CD4-positive, alpha-beta T cell treated with Interleukin-15 for 1 hour (primary cell): Measurements from ENCODE around the gene EIF2B2.
"Not testable (repeated sequence)": the region's sequence is repeated elsewhere in the genome, so short reads cannot be mapped to it uniquely, and the experiment has no call there.

Source experiments
- DNase-seq: peaks from one replicate; pipeline ENCODE4 v3.0.0-alpha.2; 2020

EIF2B2 gene

GRCh38 chr14:74974364-74975058 is 28.2 kb upstream of the EIF2B2 start:
- no peak for DNase-seq

DNA sequence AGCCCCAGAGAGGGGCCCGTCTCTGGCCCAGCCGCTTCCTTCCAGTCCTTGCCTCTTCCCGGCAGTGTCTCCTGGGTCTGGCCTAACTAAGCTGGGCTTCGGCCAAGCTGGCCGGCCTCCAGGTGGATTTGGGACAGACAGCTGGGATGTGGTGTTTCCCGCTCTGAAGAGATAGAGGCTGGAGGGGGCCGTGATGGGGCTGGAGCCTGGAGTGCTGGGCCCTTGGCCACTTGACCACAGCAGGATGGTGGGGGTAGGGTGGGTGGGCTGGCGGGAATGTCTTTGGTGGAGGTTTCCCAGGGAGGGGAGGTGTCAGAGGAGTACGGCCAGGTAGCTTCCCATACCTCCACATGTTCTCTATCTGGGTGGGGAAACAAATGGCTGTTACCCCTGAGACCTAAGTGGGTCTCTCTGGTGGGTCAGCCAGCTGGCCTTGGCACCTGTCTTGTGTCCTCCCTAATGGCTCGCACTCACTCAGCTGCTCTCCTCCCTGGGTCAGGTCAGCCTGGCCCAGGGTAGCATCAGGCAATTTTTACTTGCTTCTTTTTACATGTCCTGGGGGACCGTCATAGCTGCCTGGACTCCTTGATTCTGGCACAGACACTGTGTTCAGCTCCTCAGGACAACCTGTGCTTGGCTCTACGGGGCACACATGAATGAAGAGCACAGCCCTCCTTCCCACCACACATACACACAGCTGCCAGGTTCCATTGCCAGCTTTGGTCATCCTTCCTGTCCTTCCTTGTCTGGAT is 27.5 kb upstream of the EIF2B2 start:
- no peak for DNase-seq

DNA sequence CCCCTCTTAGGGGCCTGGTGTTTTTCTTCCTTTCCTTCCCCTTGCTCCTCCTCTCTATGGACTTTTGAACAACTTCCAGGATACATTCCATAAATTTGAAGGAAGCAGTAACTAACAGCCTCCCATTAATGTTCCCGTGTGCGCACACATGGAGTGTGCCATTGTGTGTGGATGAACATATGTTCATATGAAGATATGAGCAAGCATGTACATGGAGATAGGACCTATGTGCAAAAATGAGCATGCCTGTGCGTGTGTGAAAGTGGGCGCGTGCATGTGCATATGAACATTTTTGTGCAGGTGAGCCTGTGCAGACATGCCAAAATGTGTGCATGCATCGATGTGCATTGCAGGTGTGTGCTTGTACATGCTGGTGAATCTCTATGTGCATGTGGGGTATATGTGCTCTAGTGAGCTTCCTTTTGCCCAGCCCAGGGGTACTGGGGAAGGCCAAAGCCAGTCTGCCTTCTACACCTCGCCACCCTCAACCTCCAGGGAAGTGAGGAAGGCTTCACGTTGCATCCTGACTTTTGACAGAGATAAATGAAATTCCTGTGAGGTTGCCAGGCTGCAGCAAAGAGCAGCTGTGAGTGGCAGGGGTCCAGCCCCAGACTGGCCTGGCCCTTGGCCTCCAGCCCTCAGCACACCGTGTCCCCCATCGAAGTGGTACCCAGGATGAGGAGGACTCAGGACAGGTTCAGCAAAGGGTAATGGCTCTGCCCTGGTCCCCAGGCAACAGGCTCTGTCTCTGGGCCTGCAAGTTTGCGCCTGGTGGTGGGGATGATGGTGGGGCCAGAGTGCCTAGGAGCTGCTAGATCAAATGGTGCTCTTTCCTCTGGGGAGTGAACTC is 26.2 kb upstream of the EIF2B2 start:
- no peak for DNase-seq

DNA sequence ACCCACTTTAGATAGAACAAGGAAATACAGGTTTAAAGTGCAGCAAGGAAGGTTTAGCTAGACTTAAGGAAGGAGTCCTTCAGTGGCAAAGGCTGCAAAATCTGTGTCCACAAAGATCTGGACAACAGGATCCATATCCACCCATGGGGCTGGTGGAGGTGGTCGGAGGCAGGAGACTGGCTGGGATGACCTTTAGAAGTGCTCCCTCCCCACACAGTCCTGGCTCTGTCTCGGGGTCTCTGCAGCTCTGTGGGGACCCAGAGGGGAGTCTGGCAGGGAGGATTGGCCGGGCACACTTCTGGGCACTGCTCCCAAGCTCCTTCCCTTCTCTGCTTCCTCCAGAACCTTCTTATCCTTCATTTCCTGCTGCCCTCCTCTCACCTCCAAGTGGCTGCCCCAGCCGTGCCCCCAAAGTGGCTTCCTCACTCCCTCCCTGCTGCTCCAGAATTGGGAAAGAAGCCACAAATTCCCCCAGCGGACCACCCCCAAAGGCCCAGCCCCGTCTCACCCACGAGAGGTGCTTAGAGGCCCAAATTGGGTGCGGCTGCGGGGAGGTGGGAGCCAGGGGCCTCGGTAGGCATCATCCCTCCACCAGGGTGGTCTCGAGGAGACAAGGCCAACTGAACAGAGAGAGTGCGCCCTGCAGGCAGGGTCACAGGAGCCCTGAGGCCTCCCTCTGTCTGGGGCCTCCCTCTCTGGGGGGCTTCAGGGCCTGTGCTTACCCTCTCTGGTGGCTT is 25.4 kb upstream of the EIF2B2 start:
- DNase-seq, result no peak

GRCh38 chr14:74977901-74978385 is 24.8 kb upstream of the EIF2B2 start:
- DNase-seq, result no peak

DNA sequence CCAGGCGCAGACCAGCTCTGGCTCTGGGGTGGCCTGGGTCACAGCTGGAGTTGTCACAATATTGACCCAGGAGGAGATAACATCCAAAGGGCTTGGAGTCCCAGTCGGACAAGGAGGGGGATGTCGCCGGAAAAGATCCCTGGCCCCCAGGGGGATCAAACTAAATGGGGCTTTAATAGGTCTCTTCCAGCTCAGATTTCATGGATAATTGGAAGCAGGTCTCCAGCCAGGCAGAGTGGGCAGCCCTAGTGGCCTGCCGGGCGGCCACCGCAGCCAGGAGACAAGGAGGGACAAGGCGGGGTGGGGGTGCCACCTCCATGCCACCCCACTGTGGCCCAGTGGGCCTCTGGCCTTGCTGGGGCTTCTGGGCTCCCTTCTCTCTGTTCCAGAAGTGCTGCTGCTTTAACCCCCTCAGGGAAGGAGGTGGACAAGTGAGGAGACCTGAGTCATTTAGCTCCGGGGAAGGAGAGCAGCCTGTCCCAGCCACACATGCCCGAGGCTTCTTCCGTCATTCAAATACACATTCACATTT is 24.2 kb upstream of the EIF2B2 start:
- DNase-seq, result no peak

- DNase-seq, result no peak
These were observed 23.7 kb upstream of the EIF2B2 start for GRCh38 chr14:74979029-74979428.

- no peak for DNase-seq
These were observed 23.0 kb upstream of the EIF2B2 start for GRCh38 chr14:74979442-74980397.

- no peak for DNase-seq
These were observed 22.4 kb upstream of the EIF2B2 start for GRCh38 chr14:74980398-74980730.

- no peak for DNase-seq
These were observed 21.8 kb upstream of the EIF2B2 start for GRCh38 chr14:74980731-74981461.

DNA sequence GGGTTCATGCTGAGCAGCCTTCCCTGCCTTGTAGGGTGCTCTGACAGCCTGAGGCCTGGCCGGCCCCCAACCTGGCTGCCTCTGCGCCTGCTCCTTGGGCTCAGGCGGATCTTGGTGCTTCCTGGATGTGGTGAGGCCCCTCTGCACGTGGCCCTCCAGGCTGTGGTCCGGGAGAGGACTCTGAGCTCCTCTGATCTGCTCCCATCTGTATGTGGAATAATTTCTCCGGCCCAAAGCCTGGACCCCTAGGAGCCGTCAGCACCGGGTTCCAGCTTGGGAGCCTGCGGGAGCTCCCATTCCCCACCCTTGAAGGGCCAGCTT is 21.3 kb upstream of the EIF2B2 start:
- DNase-seq, result no peak

GRCh38 chr14:74981833-74982232 is 20.9 kb upstream of the EIF2B2 start:
- no peak for DNase-seq

DNA sequence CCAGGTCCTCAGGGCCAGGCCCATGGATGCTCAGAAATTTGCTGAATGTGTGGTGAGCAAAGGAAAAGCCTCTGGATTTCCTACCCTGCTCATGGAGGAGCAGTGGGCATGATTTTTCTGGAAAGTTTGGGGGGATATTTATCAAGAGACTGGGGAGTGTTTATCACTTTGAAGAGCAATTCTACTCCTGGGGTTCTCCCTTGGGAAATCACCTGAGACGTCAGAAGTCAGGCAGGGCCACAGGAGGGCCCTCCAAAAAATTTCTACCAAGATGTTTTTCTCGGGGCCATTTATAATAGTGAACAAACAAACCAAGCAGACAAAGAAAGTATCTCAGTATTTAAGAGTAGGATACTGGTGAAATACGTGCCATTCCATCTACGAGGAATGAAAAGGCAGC is 20.1 kb upstream of the EIF2B2 start:
- DNase-seq, result no peak

DNA sequence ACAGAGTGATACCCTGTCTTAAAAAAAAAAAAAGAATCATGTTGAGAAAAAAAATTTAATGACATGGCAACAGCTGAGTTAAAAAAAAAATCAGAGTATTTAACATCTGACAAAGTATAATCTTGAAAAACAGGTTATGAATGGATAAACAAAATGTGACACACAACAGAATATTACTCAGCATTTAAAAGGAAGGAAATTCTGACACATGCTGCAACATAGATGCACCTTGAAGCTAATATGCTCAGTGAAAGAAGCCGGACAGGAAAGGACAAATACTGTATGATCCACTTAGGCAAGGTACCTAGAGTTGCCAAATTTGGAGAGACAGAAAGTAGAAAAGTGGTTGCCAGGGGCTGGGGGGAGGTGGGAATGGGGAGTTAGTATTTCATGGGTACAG is 19.4 kb upstream of the EIF2B2 start:
- DNase-seq, result no peak

DNA sequence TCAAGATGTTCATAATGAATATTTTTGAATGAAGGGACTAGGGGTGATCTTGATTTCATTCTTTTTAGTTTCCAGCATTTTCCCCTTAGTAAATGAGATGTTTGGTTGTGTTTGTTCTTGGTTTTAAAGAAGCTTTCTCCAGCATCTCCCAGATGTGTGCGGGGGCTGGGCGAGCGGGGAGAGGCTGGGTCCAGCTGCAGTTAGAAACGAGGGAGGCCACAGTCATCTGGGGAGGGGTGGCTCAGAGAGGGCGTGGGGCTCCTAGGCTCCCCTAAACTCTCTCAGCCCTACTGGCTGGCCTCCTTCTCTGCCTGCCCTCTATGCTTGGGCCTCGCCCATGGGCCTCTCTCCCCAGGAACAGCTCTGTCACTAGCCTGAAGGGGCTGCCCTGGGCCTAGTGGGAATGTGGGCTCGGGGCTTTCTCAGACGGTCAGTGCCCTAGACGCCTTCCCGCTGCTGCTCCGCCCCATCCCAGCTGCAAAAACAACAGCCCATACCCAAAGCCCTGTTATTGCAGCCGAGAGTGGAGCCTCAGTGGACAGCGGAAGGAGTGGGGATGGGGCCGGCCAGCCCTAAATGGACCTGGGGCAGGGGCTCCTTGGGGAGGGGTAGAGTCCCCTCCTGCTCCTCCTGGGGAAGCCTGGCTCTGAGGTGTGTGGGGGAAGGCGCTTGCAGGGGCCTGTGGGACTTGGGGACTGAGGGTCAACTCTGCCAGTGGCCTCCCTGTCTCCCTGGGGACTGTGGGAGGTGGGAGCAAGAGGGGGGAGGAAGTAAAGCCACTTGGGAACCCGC is 18.3 kb upstream of the EIF2B2 start:
- no peak for DNase-seq

DNA sequence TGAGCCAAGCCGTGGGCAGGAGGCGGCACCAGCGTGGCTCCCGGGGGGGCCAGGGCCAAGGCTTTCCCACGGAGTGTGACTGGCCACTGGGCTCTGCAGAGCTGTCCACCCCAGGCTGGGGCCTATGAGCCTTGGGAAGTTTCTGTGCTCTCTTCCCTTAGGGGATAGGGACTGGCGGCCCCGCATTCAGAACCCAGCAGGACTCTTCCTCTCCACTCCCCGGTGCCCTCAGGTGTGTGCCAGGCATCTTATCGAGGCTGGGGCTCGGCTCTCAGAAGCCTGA is 17.8 kb upstream of the EIF2B2 start:
- no peak for DNase-seq

GRCh38 chr14:74985806-74986205 is 16.9 kb upstream of the EIF2B2 start:
- no peak for DNase-seq

GRCh38 chr14:74988131-74988530 is 14.6 kb upstream of the EIF2B2 start:
- DNase-seq, result no peak

GRCh38 chr14:74988993-74989392 is 13.7 kb upstream of the EIF2B2 start:
- no peak for DNase-seq

DNA sequence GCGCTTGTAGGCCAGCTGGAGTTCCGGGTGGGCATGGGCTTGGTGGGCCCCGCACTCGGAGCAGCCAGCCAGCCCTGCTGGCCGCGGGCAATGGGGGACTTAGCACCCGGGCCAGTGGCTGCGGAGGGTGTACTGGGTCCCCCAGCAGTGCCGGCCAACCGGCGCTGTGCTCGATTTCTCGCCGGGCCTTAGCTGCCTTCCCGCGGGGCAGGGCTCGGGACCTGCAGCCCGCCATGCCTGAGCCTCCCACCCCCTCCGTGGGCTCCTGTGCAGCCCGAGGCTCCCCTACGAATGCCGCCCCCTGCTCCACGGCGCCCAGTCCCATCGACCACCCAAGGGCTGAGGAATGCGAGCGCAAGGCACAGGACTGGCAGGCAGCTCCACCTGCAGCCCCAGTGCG is 8.5 kb upstream of the EIF2B2 start:
- not testable (repeated sequence) for DNase-seq
